Peyer's patch (tissue), 4 donors: ENCODE data around the gene ATXN2L.
"Not testable (repeated sequence)": the region's sequence is repeated elsewhere in the genome, so short reads cannot be mapped to it uniquely, and the experiment has no call there.

Experiments
- POLR2A ChIP-seq, 2 donors: fragments of 450-650 bp; IDR thresholded peaks; one replicate each; pipeline ENCODE4 v1.5.1; 2017; ENCODE audit warnings: antibody characterized with exemption in 2 of 2, mild to moderate bottlenecking in 2 of 2, moderate library complexity in 2 of 2
- TF ChIP-seq, protein P1 (sequence below), 6 experiments: fragments of 450-650 bp in 4 of 6; fragments of 200-600 bp in 2 of 6; sonication (generic) in 1 of 6; IDR thresholded peaks; one replicate each; pipeline ENCODE4 v1.5.1; 2017 to 2019; ENCODE audit warnings: antibody characterized with exemption in 6 of 6, mild to moderate bottlenecking in 3 of 6, moderate library complexity in 1 of 6

DNA sequence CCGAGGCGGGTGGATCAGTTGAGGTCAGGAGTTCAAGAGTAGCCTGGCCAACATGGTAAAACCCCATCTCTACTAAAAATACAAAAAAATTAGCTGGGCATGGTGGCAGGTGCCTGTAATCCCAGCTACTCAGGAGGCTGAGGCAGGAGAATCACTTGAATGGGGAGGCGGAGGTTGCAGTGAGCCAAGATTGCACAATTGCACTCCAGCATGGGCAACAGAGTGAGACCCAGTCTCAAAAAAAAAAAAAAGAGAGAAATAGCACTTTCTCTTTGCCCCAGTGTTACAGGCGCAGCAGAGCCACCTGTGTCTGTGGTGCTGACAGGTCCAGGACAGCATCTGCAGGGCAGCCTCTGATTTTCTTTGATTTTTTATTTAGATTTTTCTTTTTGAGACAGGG is 58.8 kb downstream of the ATXN2L start:
- TF ChIP-seq POLR2A (IDR thresholded peaks at IDR 0.05): not testable (repeated sequence)
- TF ChIP-seq, protein P1, sequence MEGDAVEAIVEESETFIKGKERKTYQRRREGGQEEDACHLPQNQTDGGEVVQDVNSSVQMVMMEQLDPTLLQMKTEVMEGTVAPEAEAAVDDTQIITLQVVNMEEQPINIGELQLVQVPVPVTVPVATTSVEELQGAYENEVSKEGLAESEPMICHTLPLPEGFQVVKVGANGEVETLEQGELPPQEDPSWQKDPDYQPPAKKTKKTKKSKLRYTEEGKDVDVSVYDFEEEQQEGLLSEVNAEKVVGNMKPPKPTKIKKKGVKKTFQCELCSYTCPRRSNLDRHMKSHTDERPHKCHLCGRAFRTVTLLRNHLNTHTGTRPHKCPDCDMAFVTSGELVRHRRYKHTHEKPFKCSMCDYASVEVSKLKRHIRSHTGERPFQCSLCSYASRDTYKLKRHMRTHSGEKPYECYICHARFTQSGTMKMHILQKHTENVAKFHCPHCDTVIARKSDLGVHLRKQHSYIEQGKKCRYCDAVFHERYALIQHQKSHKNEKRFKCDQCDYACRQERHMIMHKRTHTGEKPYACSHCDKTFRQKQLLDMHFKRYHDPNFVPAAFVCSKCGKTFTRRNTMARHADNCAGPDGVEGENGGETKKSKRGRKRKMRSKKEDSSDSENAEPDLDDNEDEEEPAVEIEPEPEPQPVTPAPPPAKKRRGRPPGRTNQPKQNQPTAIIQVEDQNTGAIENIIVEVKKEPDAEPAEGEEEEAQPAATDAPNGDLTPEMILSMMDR (IDR thresholded peaks at IDR 0.05): not testable (repeated sequence)
